OCI-LY1 (cell line): Measurements from ENCODE around the gene ZNF341.

Experiments used
- CTCF ChIP-seq: fragments of 200-600 bp; sonication (generic), shearing (Covaris generic); IDR thresholded peaks from 2 replicates; pipeline ENCODE4 v1.5.1; 2017; ENCODE audit warnings: mild to moderate bottlenecking, antibody characterized with exemption, low read length, moderate library complexity, mixed read lengths
- EZH2 ChIP-seq: fragments of 200-600 bp; sonication (generic), shearing (Covaris generic); IDR thresholded peaks from 2 replicates; pipeline ENCODE4 v1.8.0; 2017; ENCODE audit warnings: borderline replicate concordance, mixed run types, mild to moderate bottlenecking, antibody characterized with exemption, low read length, moderate library complexity, mixed read lengths

GRCh38 chr20:33838035-33838864, 106.5 kb downstream of the ZNF341 start:
- no peak for TF ChIP-seq EZH2
- TF ChIP-seq CTCF, result peak; percentile 25
